ENCODE results near the gene C9orf153.

DNA sequence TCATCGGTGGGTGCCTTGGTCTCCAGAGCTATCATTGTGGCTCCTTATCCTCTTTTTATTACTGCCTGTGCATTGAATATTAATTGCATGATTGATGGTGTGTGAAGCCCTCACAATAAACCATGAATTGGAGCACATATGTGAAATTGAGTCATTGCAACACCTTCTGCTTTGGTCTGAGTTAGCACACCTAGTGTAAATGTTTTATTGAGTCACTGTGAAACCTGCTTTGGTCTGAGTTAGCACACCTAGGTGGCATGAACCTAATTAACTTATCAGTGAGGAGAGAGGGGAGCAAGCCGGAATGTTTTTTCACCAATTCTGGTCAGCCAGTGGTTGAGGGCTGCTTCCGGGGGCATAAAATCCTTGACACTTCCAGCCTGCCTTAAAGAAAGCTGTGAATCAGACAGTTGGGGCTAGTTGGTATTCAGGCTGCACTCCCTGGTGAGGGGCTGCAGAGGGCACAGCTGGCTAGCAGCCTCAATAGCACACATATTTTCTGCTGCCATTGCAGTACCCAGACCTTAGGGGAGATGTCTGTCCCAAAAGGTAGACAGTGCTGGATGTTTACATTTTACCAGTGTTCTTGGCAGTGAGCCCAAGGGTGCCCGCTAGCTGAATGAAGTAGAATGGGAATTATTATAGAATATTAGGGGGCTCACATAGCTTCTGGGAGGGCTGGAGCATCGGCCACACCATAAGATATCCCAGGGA is 83.6 kb downstream of the C9orf153 start:
- TF ChIP-seq POLR2AphosphoS5 (IDR thresholded peaks at IDR 0.05; ENCODE audit: borderline replicate concordance, low read depth, low read length) (no peak), EZH2 (IDR thresholded peaks at IDR 0.05) (no peak)
